AG04450 (cell line): ENCODE measurements around the gene DCAF5. TPM values are rescaled to one million over a fixed set of nuclear protein-coding genes. Genes with fewer than 3 reads are reported as not detected.
A peak's percentile ranks its signal among the peaks of the same experiment; 100 is the strongest.

Experiments
- CTCF ChIA-PET: fragments of 300-600, 350-600 bp; formaldehyde crosslinking; extraction: SDS; loops from one replicate; lab custom pipeline; 2022; ENCODE audit warnings: antibody characterized with exemption, inconsistent platforms; lab: Charles Lee
- POLR2A ChIA-PET: fragments of 350-600 bp; formaldehyde crosslinking; extraction: SDS; loops from one replicate; lab custom pipeline; 2021; ENCODE audit warnings: antibody characterized with exemption, inconsistent platforms; lab: Yijun Ruan, JAX
- DNase-seq: peaks from one replicate; pipeline ENCODE4 v3.0.0-alpha.2; 2011; ENCODE audit warnings: low read depth, low spot score
- H3K27ac ChIP-seq: one replicate; pipeline ENCODE4 v1.5.1; 2012; ENCODE audit warnings: low read depth, low read length, control low read depth
- H3K27me3 ChIP-seq: one replicate; pipeline ENCODE4 v1.6.0; 2012; ENCODE audit warnings: low read length; ENCODE audit not compliant: control insufficient read depth, insufficient read depth
- H3K4me3 ChIP-seq: 2 replicates; pipeline ENCODE4 v1.5.1; 2011; ENCODE audit warnings: mild to moderate bottlenecking, low read depth, low read length, control low read depth
- H3K9me3 ChIP-seq: 2 replicates; pipeline ENCODE4 v1.5.1; 2012; ENCODE audit warnings: low read length; ENCODE audit not compliant: control insufficient read depth, insufficient read depth
- CTCF ChIP-seq: IDR thresholded peaks from 2 replicates; pipeline ENCODE4 v1.5.1; 2011; ENCODE audit warnings: low read depth, low read length, control low read depth, inconsistent platforms
- polyA plus RNA-seq: library from polyadenylated mRNA; depleted of rRNA; stranded (reverse); fragments of >200 nt; gene quantifications from 2 replicates; pipeline ENCODE4 v1.2.3, GENCODE V29; 2011

The DCAF5 gene
- polyA plus RNA-seq, 1 experiment, result 32.4 TPM

- no peak for DNase-seq
- ChIA-PET CTCF (interaction anchor here (0.8 to 5.3 kb wide), 14 partner anchors 10 to 1225 kb away, joined by 3 to 76 read pairs (median 6); no protein-coding TSS in a partner anchor), POLR2A (interaction anchor here (1.2 to 1.4 kb wide), 2 partner anchors 245 to 264 kb away, joined by 3 to 4 read pairs; no protein-coding TSS in a partner anchor)
- H3K4me3 ChIP-seq, result no peak overlapping the region
- no peaks in the 10 kb centered on the region for H3K27me3 ChIP-seq
- no peak overlapping the region for H3K27ac ChIP-seq
- H3K9me3 ChIP-seq, result no peaks in the 10 kb centered on the region
- TF ChIP-seq CTCF, result no peak
These were observed 44.6 kb downstream of the DCAF5 start for GRCh38 chr14:69108358-69108757.

- ChIA-PET POLR2A (interaction anchor here (1.2 to 1.4 kb wide), 4 partner anchors 128 to 263 kb away, joined by 3 to 4 read pairs (median 3); no protein-coding TSS in a partner anchor), CTCF (interaction anchor here (0.6 to 5.3 kb wide), 47 partner anchors 10 to 1225 kb away, joined by 3 to 76 read pairs (median 4); no protein-coding TSS in a partner anchor)
- no peak overlapping the region for H3K4me3 ChIP-seq
- H3K9me3 ChIP-seq, result no peaks in the 10 kb centered on the region
- TF ChIP-seq CTCF, result peak; percentile 73
- DNase-seq, result peak; percentile 51
- no peak overlapping the region for H3K27ac ChIP-seq
- H3K27me3 ChIP-seq, result no peaks in the 10 kb centered on the region
These were observed 45.4 kb downstream of the DCAF5 start for GRCh38 chr14:69107407-69108003.

- ChIA-PET POLR2A (interaction anchor here (1.4 kb wide), 1 partner anchor 126 kb away, joined by 3 read pairs; no protein-coding TSS in a partner anchor), CTCF (interaction anchor here (0.9 to 5.3 kb wide), 19 partner anchors 12 to 287 kb away, joined by 3 to 76 read pairs (median 6); no protein-coding TSS in a partner anchor)
- no peaks in the 10 kb centered on the region for H3K27me3 ChIP-seq
- no peak for DNase-seq
- TF ChIP-seq CTCF, result no peak
- H3K27ac ChIP-seq, result no peak overlapping the region
- no peaks in the 10 kb centered on the region for H3K9me3 ChIP-seq
- H3K4me3 ChIP-seq, result no peak overlapping the region
These were observed 46.5 kb downstream of the DCAF5 start for GRCh38 chr14:69106451-69106850.

GRCh38 chr14:69105326-69105725 lies 47.6 kb downstream of the DCAF5 start:
- ChIA-PET POLR2A (no interaction called here), CTCF (interaction anchor here (0.9 to 5.3 kb wide), 3 partner anchors 24 to 241 kb away, joined by 3 to 76 read pairs (median 15); no protein-coding TSS in a partner anchor)
- no peak overlapping the region for H3K27ac ChIP-seq
- no peaks in the 10 kb centered on the region for H3K27me3 ChIP-seq
- no peak for DNase-seq
- no peaks in the 10 kb centered on the region for H3K9me3 ChIP-seq
- no peak for TF ChIP-seq CTCF
- H3K4me3 ChIP-seq, result no peak overlapping the region

GRCh38 chr14:69101331-69101826 lies 51.5 kb downstream of the DCAF5 start:
- ChIA-PET CTCF (interaction anchor here (0.6 to 3.8 kb wide), 19 partner anchors 11 to 238 kb away, joined by 3 to 34 read pairs (median 3); no protein-coding TSS in a partner anchor), POLR2A (interaction anchor here (0.5 to 1.0 kb wide), 2 partner anchors 112 to 124 kb away, joined by 3 to 4 read pairs; no protein-coding TSS in a partner anchor)
- Histone ChIP-seq H3K27me3 (no peaks in the 10 kb centered on the region), H3K4me3 (no peak overlapping the region), H3K27ac (no peak overlapping the region), H3K9me3 (no peaks in the 10 kb centered on the region)
- TF ChIP-seq CTCF, result peak; percentile 82
- DNase-seq, result peak; percentile 55
